Spleen (tissue), 11 donors: ENCODE measurements around the gene EFHD2. TPM values are rescaled to one million over a fixed set of nuclear protein-coding genes. Genes with fewer than 3 reads are reported as not detected.

Experiments
- DNase-seq: peaks from one replicate; pipeline ENCODE4 v3.0.0-alpha.2; 2020
- H3K27ac ChIP-seq, 8 donors: fragments of 200-600 bp; sonication (generic) in 7 of 8; 1 replicate in 4 of 8; 2 replicates in 4 of 8; pipeline versions ENCODE4 v1.5.0 to v1.8.0; 2016 to 2021; ENCODE audit warnings: inconsistent platforms in 4 of 8, mild to moderate bottlenecking in 4 of 8, moderate library complexity in 1 of 8
- H3K27me3 ChIP-seq, 7 donors: fragments of 200-600 bp; sonication (generic) in 6 of 7; replicated peaks in 1 of 7; 1 replicate in 4 of 7; 2 replicates in 3 of 7; pipeline versions ENCODE4 v1.5.0 to v1.8.0; 2016 to 2021; ENCODE audit warnings: inconsistent platforms in 3 of 7, mild to moderate bottlenecking in 1 of 7
- H3K36me3 ChIP-seq, 6 donors: fragments of 200-600 bp; sonication (generic) in 5 of 6; 1 replicate in 4 of 6; 2 replicates in 2 of 6; pipeline versions ENCODE4 v1.5.0 to v1.8.0; 2016 to 2021; ENCODE audit warnings: inconsistent platforms in 2 of 6
- H3K4me1 ChIP-seq, 6 donors: fragments of 200-600 bp; sonication (generic) in 5 of 6; 1 replicate in 3 of 6; 2 replicates in 3 of 6; pipeline versions ENCODE4 v1.5.0 to v1.8.0; 2016 to 2021; ENCODE audit warnings: inconsistent platforms in 3 of 6
- H3K4me3 ChIP-seq, 8 donors: fragments of 200-600 bp; sonication (generic) in 7 of 8; 1 replicate in 4 of 8; 2 replicates in 4 of 8; pipeline versions ENCODE4 v1.5.0 to v1.8.0; 2016 to 2021; ENCODE audit warnings: inconsistent platforms in 4 of 8, mild to moderate bottlenecking in 4 of 8, moderate library complexity in 2 of 8
- H3K9me3 ChIP-seq, 8 donors: fragments of 200-600 bp; sonication (generic) in 7 of 8; 1 replicate in 4 of 8; 2 replicates in 4 of 8; pipeline versions ENCODE4 v1.5.0 to v1.8.0; 2016 to 2021; ENCODE audit warnings: inconsistent platforms in 4 of 8
- CTCF ChIP-seq, 11 experiments: fragments of 200-600 bp in 7 of 11; fragments of 450-650 bp in 4 of 11; sonication (generic) in 4 of 11; IDR thresholded peaks in 8 of 11; conservative IDR thresholded peaks in 3 of 11; 1 replicate in 7 of 11; 2 replicates in 4 of 11; pipeline versions ENCODE4 v1.4.0 to v1.8.0; 2016 to 2021; ENCODE audit warnings: antibody characterized with exemption in 11 of 11, inconsistent platforms in 4 of 11, mild to moderate bottlenecking in 1 of 11
- POLR2A ChIP-seq, 3 donors: fragments of 450-650 bp; IDR thresholded peaks; one replicate each; pipeline ENCODE4 v1.5.1; 2017; ENCODE audit warnings: antibody characterized with exemption in 3 of 3, mild to moderate bottlenecking in 1 of 3
- POLR2AphosphoS5 ChIP-seq, 3 donors: sonication (generic); formaldehyde crosslinking; IDR thresholded peaks; one replicate each; pipeline ENCODE4 v1.5.1; 2017; ENCODE audit warnings: antibody characterized with exemption in 3 of 3
- WGBS, 5 donors: extraction: QIAGEN DNeasy Blood & Tissue Kit in 3 of 5; methylation state at CpG; one replicate each; pipeline versions ENCODE4 v1.1.5 to v1.1.7; 2013 to 2018; 5-methylcytosine and 5-hydroxymethylcytosine counted together
- intact Hi-C: fragments of 100-400 bp; cut with DNase I; formaldehyde crosslinking; loops from one replicate; pipeline ENCODE4 v1.15.0; 2023; ENCODE audit warnings: low total_unique reads
- polyA plus RNA-seq, 3 donors: library from polyadenylated mRNA; stranded (reverse); fragments of 200-250 nt; gene quantifications; one replicate each; pipeline ENCODE4 v1.2.1, GENCODE V29; 2013
- total RNA-seq, 7 donors: library from RNA; depleted of rRNA in 3 of 7; stranded (reverse); fragments of >200 nt in 3 of 7; fragmentation: NEBNext Ultra II Directional in 4 of 7; extraction: Animal tissue kit (Norgen Biotek cat#: 25700) in 4 of 7; gene quantifications; one replicate each; pipeline versions ENCODE4 v1.1.0 to v1.2.1, GENCODE V29; 2016 to 2021
- donor health status: healthy with polysubstance abuse.
- donor health status: DM: no; HTN: no; CAD: no; lungs with moderate emphysema.
- donor health status: DM: no; HTN: no; CAD: no.
- donor health status: Bipolar disorder and iron deficiency.
- donor health status: healthy.
- donor health status: DM: no; HTN: no; CAD: no.
- donor health status: DM: yes; HTN: yes; CAD: no.

Gene EFHD2
- total and polyA plus RNA-seq, 10 donors = 81.8 to 226 (median 155) TPM

- TF ChIP-seq CTCF (IDR thresholded peaks at IDR 0.05 in 8 of 11, conservative IDR thresholded peaks at IDR 0.05 in 3 of 11) (no peak), POLR2A (IDR thresholded peaks at IDR 0.05) (no peak)
- H3K27ac ChIP-seq = no peak overlapping the region
Observed at GRCh38 chr1:15397236-15397635, 12.5 kb upstream of the EFHD2 start.

GRCh38 chr1:15399710-15400109 is 10.0 kb upstream of the EFHD2 start:
- Histone ChIP-seq H3K9me3 (peaks cover 0 to 14% (median 9%) of the 10 kb centered on the region in 8 donors), H3K4me1 (peaks cover 0 to 5% (median 0%) of the 10 kb centered on the region in 6 donors), H3K36me3 (no peaks in the 10 kb centered on the region), H3K4me3 (no peak overlapping the region), H3K27me3 (no peaks in the 10 kb centered on the region), H3K27ac (no peak overlapping the region)
- DNase-seq = no peak
- intact Hi-C loops = no loop called here
- WGBS, 5 donors = 90 to 100% (median 94%) methylated on average over 2 of the region's 2 CpGs
- no peak for TF ChIP-seq POLR2AphosphoS5 (IDR thresholded peaks at IDR 0.05)
- TF ChIP-seq POLR2A (IDR thresholded peaks at IDR 0.05) = no peak
- no peak for TF ChIP-seq CTCF (IDR thresholded peaks at IDR 0.05 in 8 of 11, conservative IDR thresholded peaks at IDR 0.05 in 3 of 11)

More at GRCh38 chr1:15397236-15397635, 12.5 kb upstream of the EFHD2 start:
- Histone ChIP-seq H3K9me3 (peaks cover 0 to 14% (median 9%) of the 10 kb centered on the region in 8 donors), H3K36me3 (no peaks in the 10 kb centered on the region), H3K4me1 (peaks cover 0 to 5% (median 0%) of the 10 kb centered on the region in 6 donors), H3K27me3 (no peaks in the 10 kb centered on the region), H3K4me3 (no peak overlapping the region)
- no peak for DNase-seq
- WGBS, 5 donors = 78 to 90% (median 87%) methylated on average over 2 of the region's 2 CpGs
- intact Hi-C loops = no loop called here

- DNase-seq = no peak
- H3K9me3 ChIP-seq = peaks cover 0 to 14% (median 9%) of the 10 kb centered on the region in 8 donors
- H3K27ac ChIP-seq = no peak overlapping the region
- H3K4me1 ChIP-seq = peaks cover 0 to 5% (median 0%) of the 10 kb centered on the region in 6 donors
- intact Hi-C loops = no loop called here
- no peak overlapping the region for H3K4me3 ChIP-seq
- H3K36me3 ChIP-seq = no peaks in the 10 kb centered on the region
- no peak for TF ChIP-seq POLR2AphosphoS5 (IDR thresholded peaks at IDR 0.05)
- TF ChIP-seq CTCF (IDR thresholded peaks at IDR 0.05 in 8 of 11, conservative IDR thresholded peaks at IDR 0.05 in 3 of 11) = no peak
- no peak for TF ChIP-seq POLR2A (IDR thresholded peaks at IDR 0.05)
- H3K27me3 ChIP-seq = no peaks in the 10 kb centered on the region
- 73 to 97% (median 95%) methylated on average over 3 of the region's 3 CpGs for WGBS, 5 donors
Observed at GRCh38 chr1:15400627-15401026, 9.1 kb upstream of the EFHD2 start.

GRCh38 chr1:15401391-15402055 is 8.2 kb upstream of the EFHD2 start:
- intact Hi-C loops = no loop called here
- 80 to 90% (median 84%) methylated on average over 7 of the region's 7 CpGs for WGBS, 5 donors

More at GRCh38 chr1:15401391-15402055, 8.2 kb upstream of the EFHD2 start:
- Histone ChIP-seq H3K36me3 (no peaks in the 10 kb centered on the region), H3K4me3 (no peak overlapping the region), H3K4me1 (peaks cover 0 to 5% (median 0%) of the 10 kb centered on the region in 6 donors), H3K27ac (no peak overlapping the region), H3K9me3 (peaks cover 0 to 14% (median 9%) of the 10 kb centered on the region in 8 donors), H3K27me3 (no peaks in the 10 kb centered on the region)
- no peak for DNase-seq
- TF ChIP-seq CTCF (IDR thresholded peaks at IDR 0.05 in 8 of 11, conservative IDR thresholded peaks at IDR 0.05 in 3 of 11) = no peak
- no peak for TF ChIP-seq POLR2AphosphoS5 (IDR thresholded peaks at IDR 0.05)
- TF ChIP-seq POLR2A (IDR thresholded peaks at IDR 0.05) = no peak
